ENCODE measurements around the gene AGTPBP1. TPM values are rescaled to one million over a fixed set of nuclear protein-coding genes. Genes with fewer than 3 reads are reported as not detected.
"Not testable (repeated sequence)": the region's sequence is repeated elsewhere in the genome, so short reads cannot be mapped to it uniquely, and the experiment has no call there.

AGTPBP1 gene
- polyA plus RNA-seq, 1 of the 3 experiments (the other 2 are of a cell fraction), result 3.8 TPM

- TF ChIP-seq, protein P1, sequence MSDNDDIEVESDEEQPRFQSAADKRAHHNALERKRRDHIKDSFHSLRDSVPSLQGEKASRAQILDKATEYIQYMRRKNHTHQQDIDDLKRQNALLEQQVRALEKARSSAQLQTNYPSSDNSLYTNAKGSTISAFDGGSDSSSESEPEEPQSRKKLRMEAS (IDR thresholded peaks at IDR 0.05; ENCODE audit: low read depth), result no peak
- TF ChIP-seq EZH2phosphoT487 (IDR thresholded peaks at IDR 0.05; ENCODE audit: borderline replicate concordance, low read depth) (no peak), NRF1 (IDR thresholded peaks at IDR 0.05; ENCODE audit: low read depth, low read length) (no peak), RXRA (IDR thresholded peaks at IDR 0.05; ENCODE audit: borderline replicate concordance, low read depth) (no peak), GATA2 (CRISPR knock-in tag; IDR thresholded peaks at IDR 0.05) (no peak)
These were observed 164.3 kb downstream of the AGTPBP1 start (continued) for GRCh38 chr9:85577353-85577952.

DNA sequence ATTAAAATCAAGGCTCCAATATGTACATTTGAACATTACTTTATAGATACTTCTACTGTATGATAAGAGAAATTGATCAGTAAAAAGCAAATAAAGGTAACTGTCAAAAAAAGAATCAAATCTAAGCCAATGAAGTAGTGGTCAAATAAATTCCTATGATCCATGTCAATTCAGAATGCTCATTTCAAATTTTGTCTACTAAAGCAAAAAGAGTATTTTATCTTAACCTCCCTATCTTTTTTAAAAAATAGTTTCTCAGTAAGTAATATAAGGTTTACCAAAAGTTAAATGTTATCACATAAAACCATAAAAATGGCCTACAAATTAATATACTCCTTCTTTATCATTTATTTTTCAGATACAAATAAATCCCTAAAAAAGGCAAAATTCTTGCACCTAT is 165.9 kb downstream of the AGTPBP1 start:
- no peak for DNase-seq
- H3K4me3 ChIP-seq (ENCODE audit: low read depth in 2 of 2, low read length in 1 of 2), result no peak overlapping the region
- no peaks in the 10 kb centered on the region for H3K27me3 ChIP-seq (ENCODE audit: insufficient read depth)
- H3K9me2 ChIP-seq, result no peaks in the 10 kb centered on the region
- peaks cover 0 to 13% of the 10 kb centered on the region in 2 experiments for H3K36me3 ChIP-seq (replicated peaks in 1 of 2; ENCODE audit: control insufficient read depth in 1 of 2, insufficient read depth in 2 of 2, low read length in 1 of 2)
- H3K4me2 ChIP-seq, result no peak overlapping the region
- no peaks in the 10 kb centered on the region for H3K4me1 ChIP-seq (ENCODE audit: control insufficient read depth in 1 of 2, insufficient read depth in 2 of 2, low read depth in 1 of 2, low read length in 1 of 2)
- TF ChIP-seq FOXJ3 (CRISPR knock-in tag; IDR thresholded peaks at IDR 0.05) (no peak), IRF3 (IDR thresholded peaks at IDR 0.05; ENCODE audit: low read depth, low read length) (no peak), RFX5 (IDR thresholded peaks at IDR 0.05; ENCODE audit: low read length) (no peak), CHD2 (IDR thresholded peaks at IDR 0.05; ENCODE audit: low read length, partially characterized antibody) (no peak), EZH2phosphoT487 (IDR thresholded peaks at IDR 0.05; ENCODE audit: borderline replicate concordance, low read depth) (no peak), ELF1 (IDR thresholded peaks at IDR 0.05) (no peak), USF1 (IDR thresholded peaks at IDR 0.05; ENCODE audit: borderline replicate concordance, low read depth) (no peak), FOXM1 (IDR thresholded peaks at IDR 0.05; ENCODE audit: low read depth) (no peak)
- TF ChIP-seq, protein P2, sequence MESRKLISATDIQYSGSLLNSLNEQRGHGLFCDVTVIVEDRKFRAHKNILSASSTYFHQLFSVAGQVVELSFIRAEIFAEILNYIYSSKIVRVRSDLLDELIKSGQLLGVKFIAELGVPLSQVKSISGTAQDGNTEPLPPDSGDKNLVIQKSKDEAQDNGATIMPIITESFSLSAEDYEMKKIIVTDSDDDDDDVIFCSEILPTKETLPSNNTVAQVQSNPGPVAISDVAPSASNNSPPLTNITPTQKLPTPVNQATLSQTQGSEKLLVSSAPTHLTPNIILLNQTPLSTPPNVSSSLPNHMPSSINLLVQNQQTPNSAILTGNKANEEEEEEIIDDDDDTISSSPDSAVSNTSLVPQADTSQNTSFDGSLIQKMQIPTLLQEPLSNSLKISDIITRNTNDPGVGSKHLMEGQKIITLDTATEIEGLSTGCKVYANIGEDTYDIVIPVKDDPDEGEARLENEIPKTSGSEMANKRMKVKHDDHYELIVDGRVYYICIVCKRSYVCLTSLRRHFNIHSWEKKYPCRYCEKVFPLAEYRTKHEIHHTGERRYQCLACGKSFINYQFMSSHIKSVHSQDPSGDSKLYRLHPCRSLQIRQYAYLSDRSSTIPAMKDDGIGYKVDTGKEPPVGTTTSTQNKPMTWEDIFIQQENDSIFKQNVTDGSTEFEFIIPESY (IDR thresholded peaks at IDR 0.05; ENCODE audit: borderline replicate concordance, low read depth), result no peak
- TF ChIP-seq, protein P3, sequence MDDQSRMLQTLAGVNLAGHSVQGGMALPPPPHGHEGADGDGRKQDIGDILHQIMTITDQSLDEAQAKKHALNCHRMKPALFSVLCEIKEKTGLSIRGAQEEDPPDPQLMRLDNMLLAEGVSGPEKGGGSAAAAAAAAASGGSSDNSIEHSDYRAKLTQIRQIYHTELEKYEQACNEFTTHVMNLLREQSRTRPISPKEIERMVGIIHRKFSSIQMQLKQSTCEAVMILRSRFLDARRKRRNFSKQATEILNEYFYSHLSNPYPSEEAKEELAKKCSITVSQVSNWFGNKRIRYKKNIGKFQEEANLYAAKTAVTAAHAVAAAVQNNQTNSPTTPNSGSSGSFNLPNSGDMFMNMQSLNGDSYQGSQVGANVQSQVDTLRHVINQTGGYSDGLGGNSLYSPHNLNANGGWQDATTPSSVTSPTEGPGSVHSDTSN (IDR thresholded peaks at IDR 0.05), result no peak
- TF ChIP-seq, protein P4, sequence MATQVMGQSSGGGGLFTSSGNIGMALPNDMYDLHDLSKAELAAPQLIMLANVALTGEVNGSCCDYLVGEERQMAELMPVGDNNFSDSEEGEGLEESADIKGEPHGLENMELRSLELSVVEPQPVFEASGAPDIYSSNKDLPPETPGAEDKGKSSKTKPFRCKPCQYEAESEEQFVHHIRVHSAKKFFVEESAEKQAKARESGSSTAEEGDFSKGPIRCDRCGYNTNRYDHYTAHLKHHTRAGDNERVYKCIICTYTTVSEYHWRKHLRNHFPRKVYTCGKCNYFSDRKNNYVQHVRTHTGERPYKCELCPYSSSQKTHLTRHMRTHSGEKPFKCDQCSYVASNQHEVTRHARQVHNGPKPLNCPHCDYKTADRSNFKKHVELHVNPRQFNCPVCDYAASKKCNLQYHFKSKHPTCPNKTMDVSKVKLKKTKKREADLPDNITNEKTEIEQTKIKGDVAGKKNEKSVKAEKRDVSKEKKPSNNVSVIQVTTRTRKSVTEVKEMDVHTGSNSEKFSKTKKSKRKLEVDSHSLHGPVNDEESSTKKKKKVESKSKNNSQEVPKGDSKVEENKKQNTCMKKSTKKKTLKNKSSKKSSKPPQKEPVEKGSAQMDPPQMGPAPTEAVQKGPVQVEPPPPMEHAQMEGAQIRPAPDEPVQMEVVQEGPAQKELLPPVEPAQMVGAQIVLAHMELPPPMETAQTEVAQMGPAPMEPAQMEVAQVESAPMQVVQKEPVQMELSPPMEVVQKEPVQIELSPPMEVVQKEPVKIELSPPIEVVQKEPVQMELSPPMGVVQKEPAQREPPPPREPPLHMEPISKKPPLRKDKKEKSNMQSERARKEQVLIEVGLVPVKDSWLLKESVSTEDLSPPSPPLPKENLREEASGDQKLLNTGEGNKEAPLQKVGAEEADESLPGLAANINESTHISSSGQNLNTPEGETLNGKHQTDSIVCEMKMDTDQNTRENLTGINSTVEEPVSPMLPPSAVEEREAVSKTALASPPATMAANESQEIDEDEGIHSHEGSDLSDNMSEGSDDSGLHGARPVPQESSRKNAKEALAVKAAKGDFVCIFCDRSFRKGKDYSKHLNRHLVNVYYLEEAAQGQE (IDR thresholded peaks at IDR 0.05; ENCODE audit: low read depth, low read length), result no peak
- H3K9ac ChIP-seq, result no peak overlapping the region
- H4K20me1 ChIP-seq (ENCODE audit: insufficient read depth), result no peaks in the 10 kb centered on the region
- H3K27ac ChIP-seq (ENCODE audit: low read depth in 2 of 2, low read length in 1 of 2), result no peak overlapping the region
- peaks cover 4% of the 10 kb centered on the region for H3F3A ChIP-seq (replicated peaks; ENCODE audit: insufficient read depth)
- no peak overlapping the region for H2AFZ ChIP-seq (ENCODE audit: low read depth)
- POLR2A ChIA-PET, result no interaction called here
- H3K9me3 ChIP-seq, result no peaks in the 10 kb centered on the region
- no peaks in the 10 kb centered on the region for H3K79me2 ChIP-seq (ENCODE audit: insufficient read depth)
- CTCF ChIA-PET, result interaction anchor here (1.5 kb wide), 1 partner anchor 34 kb away, joined by 4 read pairs; no protein-coding TSS in a partner anchor

GRCh38 chr9:85573546-85573945 is 168.2 kb downstream of the AGTPBP1 start:
- H3K27me3 ChIP-seq (ENCODE audit: insufficient read depth); POLR2A ChIA-PET; H4K20me1 ChIP-seq (ENCODE audit: insufficient read depth); DNase-seq; H3K4me2 ChIP-seq; H3K9ac ChIP-seq; H3K36me3 ChIP-seq (replicated peaks in 1 of 2; ENCODE audit: control insufficient read depth in 1 of 2, insufficient read depth in 2 of 2, low read length in 1 of 2); H3K27ac ChIP-seq (ENCODE audit: low read depth in 2 of 2, low read length in 1 of 2); H3K4me3 ChIP-seq (ENCODE audit: low read depth in 2 of 2, low read length in 1 of 2); CTCF ChIA-PET; H3K9me3 ChIP-seq; H2AFZ ChIP-seq (ENCODE audit: low read depth); H3F3A ChIP-seq (replicated peaks; ENCODE audit: insufficient read depth); H3K4me1 ChIP-seq (ENCODE audit: control insufficient read depth in 1 of 2, insufficient read depth in 2 of 2, low read depth in 1 of 2, low read length in 1 of 2); H3K79me2 ChIP-seq (ENCODE audit: insufficient read depth); H3K9me2 ChIP-seq: not testable (repeated sequence)
- 98% methylated on average over 6 of the region's 26 CpGs for WGBS (ENCODE audit: low lambda C conversion rate)

Data from SK-N-SH (cell line).